B cell (primary cell): ENCODE results near the gene SETBP1. TPM values are rescaled to one million over a fixed set of nuclear protein-coding genes. Genes with fewer than 3 reads are reported as not detected.

Experiments used
- ATAC-seq: fragments of 200-7000 bp; cut with Tn5 transposase; one replicate; pipeline ENCODE4 v1.10.0; 2021; ENCODE audit warnings: low read depth, mild to moderate bottlenecking, moderate number of reproducible peaks, moderate library complexity
- CTCF ChIA-PET: fragments of 350-600 bp; sonication (Branson Sonifier 250); formaldehyde crosslinking; loops from one replicate; lab custom pipeline; 2021; ENCODE audit warnings: antibody characterized with exemption, inconsistent platforms; lab: Charles Lee
- POLR2A ChIA-PET: fragments of 350-600 bp; sonication (Branson Sonifier 250); formaldehyde crosslinking; loops from one replicate; lab custom pipeline; 2021; ENCODE audit warnings: antibody characterized with exemption; lab: Charles Lee
- DNase-seq: peaks from one replicate; pipeline ENCODE4 v3.0.0; 2013
- H2AFZ ChIP-seq: 2 replicates; pipeline ENCODE4 v1.6.1; 2012; ENCODE audit warnings: mild to moderate bottlenecking, low read depth, low read length; ENCODE audit not compliant: insufficient read depth, poor library complexity, severe bottlenecking
- H3K27ac ChIP-seq, 2 donors: 1 replicate in 1 of 2; 2 replicates in 1 of 2; pipeline ENCODE4 v1.5.1; 2012 to 2013; ENCODE audit warnings: low read length in 2 of 2, mild to moderate bottlenecking in 2 of 2, moderate library complexity in 1 of 2
- H3K27me3 ChIP-seq, 4 experiments: fragments of 200-600 bp in 1 of 4; sonication (generic) in 1 of 4; replicated peaks in 1 of 4; 1 replicate in 2 of 4; 2 replicates in 2 of 4; pipeline versions ENCODE4 v1.6.1 to v1.7.0; 2013 to 2016; ENCODE audit warnings: low read length in 3 of 4, mild to moderate bottlenecking in 2 of 4, mixed read lengths in 1 of 4, moderate library complexity in 1 of 4; ENCODE audit not compliant: insufficient read depth in 4 of 4, control insufficient read depth in 3 of 4; ENCODE audit errors: control extremely low read depth in 1 of 4
- H3K36me3 ChIP-seq, 2 experiments: replicated peaks in 1 of 2; 1 replicate in 1 of 2; 2 replicates in 1 of 2; pipeline versions ENCODE4 v1.6.1 to v1.7.1; 2013; ENCODE audit warnings: low read length in 1 of 2; ENCODE audit not compliant: insufficient read depth in 2 of 2, control insufficient read depth in 1 of 2; ENCODE audit errors: control extremely low read depth in 1 of 2, extremely low read depth in 1 of 2
- H3K4me1 ChIP-seq, 2 donors: fragments of 200-600 bp in 1 of 2; sonication (generic) in 1 of 2; 1 replicate in 1 of 2; 2 replicates in 1 of 2; pipeline versions ENCODE4 v1.5.1 to v1.6.1; 2013 to 2017; ENCODE audit warnings: low read length in 2 of 2; ENCODE audit not compliant: control insufficient read depth in 2 of 2, insufficient read depth in 2 of 2
- H3K4me2 ChIP-seq: replicated peaks from 2 replicates; pipeline ENCODE3; 2012; ENCODE audit warnings: mild to moderate bottlenecking, low read depth, low read length; ENCODE audit not compliant: poor library complexity, severe bottlenecking
- H3K4me3 ChIP-seq, 5 experiments: fragments of 200-600 bp in 1 of 5; sonication (generic) in 1 of 5; 1 replicate in 3 of 5; 2 replicates in 2 of 5; pipeline versions ENCODE4 v1.5.1 to v1.7.0; 2011 to 2016; ENCODE audit warnings: low read length in 4 of 5, mild to moderate bottlenecking in 4 of 5, low read depth in 2 of 5, control low read depth in 1 of 5, moderate library complexity in 1 of 5; ENCODE audit not compliant: insufficient read depth in 1 of 5; ENCODE audit errors: control extremely low read depth in 1 of 5, extremely low read depth in 1 of 5
- H3K79me2 ChIP-seq: fragments of 200-600 bp; sonication (generic); one replicate; pipeline ENCODE4 v1.6.0; 2016; ENCODE audit warnings: low read length; ENCODE audit not compliant: control insufficient read depth, insufficient read depth
- H3K9ac ChIP-seq: fragments of 200-600 bp; sonication (generic); 2 replicates; pipeline ENCODE4 v1.6.1; 2017; ENCODE audit warnings: mild to moderate bottlenecking, low read length, moderate library complexity
- H3K9me3 ChIP-seq, 3 donors: one replicate each; pipeline versions ENCODE4 v1.6.1 to v1.7.1; 2013; ENCODE audit warnings: low read length in 2 of 3; ENCODE audit not compliant: control insufficient read depth in 2 of 3, insufficient read depth in 1 of 3; ENCODE audit errors: control extremely low read depth in 1 of 3
- H4K20me1 ChIP-seq: 2 replicates; pipeline ENCODE4 v1.6.0; 2012; ENCODE audit warnings: mild to moderate bottlenecking, low read length; ENCODE audit not compliant: insufficient read depth, control insufficient read depth, poor library complexity, severe bottlenecking
- H3K27ac Mint-ChIP-seq: one replicate; pipeline ENCODE4 v1.8.0; 2021; ENCODE audit warnings: mixed read lengths
- H3K27me3 Mint-ChIP-seq: one replicate; pipeline ENCODE4 v1.8.0; 2021; ENCODE audit warnings: mixed read lengths
- H3K4me1 Mint-ChIP-seq: one replicate; pipeline ENCODE4 v1.8.0; 2021; ENCODE audit warnings: mixed read lengths
- H3K4me3 Mint-ChIP-seq: one replicate; pipeline ENCODE4 v1.8.0; 2021; ENCODE audit warnings: mixed read lengths
- H3K9me3 Mint-ChIP-seq: one replicate; pipeline ENCODE4 v1.8.0; 2022; ENCODE audit warnings: mixed read lengths; ENCODE audit not compliant: insufficient read depth
- EZH2 ChIP-seq: IDR thresholded peaks from 2 replicates; pipeline ENCODE4 v1.6.1; 2012; ENCODE audit warnings: borderline replicate concordance, low read depth, mild to moderate bottlenecking, moderate library complexity, low read length; ENCODE audit not compliant: insufficient read depth, poor library complexity, severe bottlenecking
- WGBS: methylation state at CpG from one replicate; pipeline ENCODE4 v1.1.5; 2013; ENCODE audit warnings: missing lambda C conversion rate; ENCODE audit not compliant: insufficient coverage; 5-methylcytosine and 5-hydroxymethylcytosine counted together
- intact Hi-C: fragments of 100-400 bp; cut with micrococcal nuclease; formaldehyde crosslinking; loops from one replicate; pipeline ENCODE4 v1.10.0; 2022
- polyA minus RNA-seq: library from RNA; depleted of rRNA, polyadenylated mRNA; stranded (reverse); fragments of >200 nt; gene quantifications from 2 replicates; pipeline ENCODE4 v1.2.3, GENCODE V29; 2012
- polyA plus RNA-seq: library from polyadenylated mRNA; depleted of rRNA; stranded (reverse); fragments of >200 nt; gene quantifications from 2 replicates; pipeline ENCODE4 v1.2.3, GENCODE V29; 2012
- total RNA-seq, 2 donors: library from RNA; stranded (reverse); fragments of 120-200 nt in 1 of 2; gene quantifications; 1 replicate in 1 of 2; 2 replicates in 1 of 2; pipeline versions ENCODE4 v1.2.3 to v1.2.4, GENCODE V29; 2013 to 2022
- TF ChIP-seq, protein P1 (sequence below): fragments of 200-600 bp; IDR thresholded peaks from one replicate; pipeline ENCODE4 v1.8.0; 2022; ENCODE audit warnings: antibody characterized with exemption, mild to moderate bottlenecking

The SETBP1 gene
- 129 and 141 TPM in 2 replicates for total RNA-seq
- 52.1 TPM for total RNA-seq (2013)
- polyA plus RNA-seq: 13.3 and 15.1 TPM in 2 replicates
- 39.4 and 51.7 TPM in 2 replicates for polyA minus RNA-seq

DNA sequence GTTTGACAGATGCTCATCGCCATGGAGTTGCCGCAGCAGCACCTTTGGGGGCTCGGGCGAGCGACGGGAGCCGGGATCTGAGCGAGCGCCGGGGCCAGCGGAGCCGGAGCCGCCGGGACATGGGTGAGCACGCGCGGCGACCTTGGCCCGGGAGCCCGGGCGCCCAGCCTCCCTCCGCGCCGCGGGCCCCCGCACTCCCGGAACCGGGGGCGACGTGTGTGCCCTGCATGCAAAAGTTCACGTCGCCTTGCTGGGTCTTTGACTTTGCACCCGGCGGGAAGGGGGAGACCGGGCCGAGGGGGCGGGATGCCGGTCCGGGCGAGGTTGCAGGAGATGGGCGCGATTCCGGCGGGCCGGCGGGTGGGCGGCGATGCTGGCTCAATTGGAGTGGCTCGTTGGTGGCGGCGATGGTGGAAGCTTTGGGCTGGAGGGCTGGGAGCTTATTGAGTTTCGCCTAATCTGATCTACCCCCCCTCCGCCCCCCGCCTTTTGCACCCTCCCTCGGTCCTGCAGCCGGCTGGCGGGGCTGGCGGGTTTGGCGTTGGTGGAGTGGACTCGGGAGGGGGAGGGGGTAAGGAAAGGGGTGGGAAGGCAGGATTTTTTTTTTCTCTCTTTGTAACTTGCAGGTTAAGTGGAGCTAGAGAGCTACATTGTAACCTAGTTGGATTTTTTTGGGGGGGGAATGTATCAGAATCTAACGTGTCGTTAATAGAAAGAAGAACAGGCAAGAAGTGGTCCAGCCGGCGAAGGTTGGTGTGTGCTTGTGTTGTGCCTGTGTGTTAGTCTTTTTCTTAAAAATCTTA lies at the start of gene SETBP1:
TSS of gene SETBP1 (plus strand) at position 616 of the 803 bp plus-strand sequence. CDS start 20,459 bp downstream, outside the sequence.
- under 1% methylated on average over 51 of the region's 64 CpGs for WGBS
- TF ChIP-seq, protein P1, sequence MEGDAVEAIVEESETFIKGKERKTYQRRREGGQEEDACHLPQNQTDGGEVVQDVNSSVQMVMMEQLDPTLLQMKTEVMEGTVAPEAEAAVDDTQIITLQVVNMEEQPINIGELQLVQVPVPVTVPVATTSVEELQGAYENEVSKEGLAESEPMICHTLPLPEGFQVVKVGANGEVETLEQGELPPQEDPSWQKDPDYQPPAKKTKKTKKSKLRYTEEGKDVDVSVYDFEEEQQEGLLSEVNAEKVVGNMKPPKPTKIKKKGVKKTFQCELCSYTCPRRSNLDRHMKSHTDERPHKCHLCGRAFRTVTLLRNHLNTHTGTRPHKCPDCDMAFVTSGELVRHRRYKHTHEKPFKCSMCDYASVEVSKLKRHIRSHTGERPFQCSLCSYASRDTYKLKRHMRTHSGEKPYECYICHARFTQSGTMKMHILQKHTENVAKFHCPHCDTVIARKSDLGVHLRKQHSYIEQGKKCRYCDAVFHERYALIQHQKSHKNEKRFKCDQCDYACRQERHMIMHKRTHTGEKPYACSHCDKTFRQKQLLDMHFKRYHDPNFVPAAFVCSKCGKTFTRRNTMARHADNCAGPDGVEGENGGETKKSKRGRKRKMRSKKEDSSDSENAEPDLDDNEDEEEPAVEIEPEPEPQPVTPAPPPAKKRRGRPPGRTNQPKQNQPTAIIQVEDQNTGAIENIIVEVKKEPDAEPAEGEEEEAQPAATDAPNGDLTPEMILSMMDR: no peak
- TF ChIP-seq EZH2: peak; percentile 62
- Mint-ChIP-seq H3K9me3 (no peaks in the 10 kb centered on the region), H3K4me3 (no peak within 1 kb of the TSS), H3K27ac (peak within 1 kb of the TSS; percentile 94), H3K27me3 (no peaks in the 10 kb centered on the region), H3K4me1 (peaks cover 9% of the 10 kb centered on the region)
- no peaks in the 10 kb centered on the region for H3K36me3 ChIP-seq
- ATAC-seq (peak; percentile 22), DNase-seq (peak; percentile 79)
- POLR2A ChIA-PET: interaction anchor here (0.7 to 2.9 kb wide), 17 partner anchors 8 to 532 kb away, joined by 3 to 32 read pairs (median 4); no protein-coding TSS in a partner anchor
- H3K79me2 ChIP-seq: peaks cover 47% of the 10 kb centered on the region
- peaks cover 33 to 43% of the 10 kb centered on the region in 2 donors for H3K4me1 ChIP-seq
- intact Hi-C loops: loop anchor here (1.0 to 10.0 kb wide), 6 partner anchors 20 to 344 kb away; no protein-coding TSS in a partner anchor
- H3K4me2 ChIP-seq: peak within 1 kb of the TSS; percentile 77
- peak within 1 kb of the TSS; percentile 62 to 68 for H3K27ac ChIP-seq
- H3K27me3 ChIP-seq: no peaks in the 10 kb centered on the region
- H3K9ac ChIP-seq: peak within 1 kb of the TSS; percentile 90
- peak within 1 kb of the TSS; percentile 71 for H2AFZ ChIP-seq
- peak within 1 kb of the TSS; percentile 64 to 88 (median 81) for H3K4me3 ChIP-seq
- H4K20me1 ChIP-seq: peaks cover 8% of the 10 kb centered on the region
- CTCF ChIA-PET: interaction anchor here (0.8 to 2.9 kb wide), 26 partner anchors 9 to 538 kb away, joined by 3 to 57 read pairs (median 4); no protein-coding TSS in a partner anchor
- no peaks in the 10 kb centered on the region for H3K9me3 ChIP-seq
